HG03457 (cell line): Measurements from ENCODE around the gene ECM1.

Source experiments
- ATAC-seq: cut with Tn5 transposase; IDR thresholded peaks from one replicate; pipeline ENCODE4 v1.9.1; 2021; ENCODE audit warnings: moderate number of reproducible peaks; ENCODE audit not compliant: unreplicated experiment

The ECM1 gene

DNA sequence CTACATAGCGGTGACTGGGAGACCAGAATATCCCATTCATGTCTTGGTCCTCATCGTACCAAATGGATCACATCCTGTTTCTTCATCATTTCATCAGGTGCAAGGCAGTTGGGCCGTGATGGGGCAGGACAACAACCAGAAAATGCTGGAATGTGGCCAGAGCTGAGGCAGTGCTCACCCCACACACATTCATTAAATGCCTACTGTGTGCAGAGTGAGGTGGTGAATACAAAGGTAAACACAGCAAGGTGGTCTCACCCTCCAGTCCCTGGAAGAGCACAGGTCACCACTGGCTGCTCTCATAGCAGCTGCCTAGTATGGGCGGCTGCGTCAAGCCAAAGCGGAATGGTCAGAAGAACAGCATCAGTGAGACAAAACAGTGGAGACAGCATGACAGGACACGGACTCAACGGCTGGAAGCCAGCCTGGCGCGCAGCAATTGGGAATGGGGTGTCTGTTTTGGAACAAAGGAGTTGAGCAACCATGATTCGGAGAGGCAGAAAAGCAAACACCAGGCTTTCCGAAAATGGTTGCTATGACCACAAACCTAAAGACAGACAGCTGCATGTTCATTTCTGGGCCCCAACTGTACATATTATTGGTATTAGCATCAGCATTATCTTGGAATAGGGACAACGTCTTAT is 35.7 kb downstream of the ECM1 start:
- ATAC-seq = no peak

- ATAC-seq = no peak
These were observed 36.3 kb downstream of the ECM1 start for GRCh38 chr1:150544204-150544603.

DNA sequence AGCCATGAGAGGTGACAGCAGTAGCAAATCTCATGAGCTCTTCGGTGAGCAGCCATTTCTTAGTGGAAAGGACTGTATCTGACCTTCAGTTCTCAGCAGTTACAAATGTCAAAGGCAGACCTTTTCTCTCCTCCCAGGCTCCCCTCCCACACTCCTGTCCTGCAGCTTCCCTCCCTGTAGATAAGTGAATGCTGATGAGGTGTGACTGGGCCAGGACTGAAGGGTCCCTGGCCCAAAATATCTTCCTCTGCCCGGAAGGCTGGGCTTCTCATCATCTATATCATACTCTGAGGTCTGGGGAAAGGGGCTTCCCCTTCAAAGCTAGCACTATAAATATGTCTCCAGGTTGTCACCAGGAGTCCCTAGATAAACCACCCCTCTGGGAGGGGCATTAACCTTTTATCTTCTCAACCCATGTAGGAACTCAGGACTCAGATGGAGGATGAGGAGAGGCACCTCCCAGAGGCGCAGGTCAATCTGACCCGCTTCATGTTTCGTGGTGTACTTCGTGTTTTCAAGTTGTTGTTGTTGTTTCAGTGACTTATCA is 37.6 kb downstream of the ECM1 start:
- ATAC-seq = no peak

GRCh38 chr1:150546294-150546937 is 38.5 kb downstream of the ECM1 start:
- no peak for ATAC-seq

GRCh38 chr1:150548324-150548631 is 40.4 kb downstream of the ECM1 start:
- no peak for ATAC-seq

- ATAC-seq = no peak
These were observed 41.0 kb downstream of the ECM1 start, which contains the start of gene ADAMTSL4 for GRCh38 chr1:150548632-150549495. Gene ADAMTSL4, plus strand, starts transcription at chr1:150549408. Its CDS starts 2,881 bp downstream, at chr1:150552289.

DNA sequence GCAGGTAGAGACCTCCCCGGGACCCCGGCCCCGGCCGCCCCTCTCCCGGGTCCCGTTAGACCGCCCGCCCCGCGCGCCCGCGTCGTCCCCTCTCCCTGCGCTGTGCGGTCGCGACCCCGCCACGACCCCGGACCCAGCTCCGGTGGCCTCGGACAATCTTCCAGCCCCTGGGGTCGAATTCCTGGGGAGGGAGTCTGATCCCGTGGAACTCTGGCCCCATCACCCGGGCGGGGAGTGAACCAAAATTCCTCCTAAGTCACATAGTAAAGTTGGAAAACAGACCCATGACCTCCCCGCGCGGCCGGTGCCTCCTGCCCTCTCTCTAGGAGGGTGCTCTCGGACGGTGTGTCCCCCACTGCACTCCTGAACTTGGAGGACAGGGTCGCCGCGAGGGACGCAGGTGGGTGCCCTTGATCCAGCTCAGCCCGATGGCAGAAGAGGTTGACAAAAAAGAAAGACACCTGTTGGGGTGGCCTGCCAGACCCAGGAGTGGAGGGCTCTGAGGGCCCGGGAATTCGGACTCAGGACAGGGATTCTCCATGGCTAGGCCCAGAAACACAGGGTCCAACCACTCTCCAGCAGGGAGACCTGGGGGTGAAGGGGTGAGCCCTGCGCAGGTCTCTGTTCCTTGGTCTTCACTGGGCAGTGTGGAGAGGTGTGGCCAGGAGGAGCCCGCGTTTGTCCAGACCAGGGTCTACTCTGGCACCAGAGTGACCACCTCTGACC is 41.8 kb downstream of the ECM1 start:
- ATAC-seq = no peak

GRCh38 chr1:150550222-150551050 is 42.5 kb downstream of the ECM1 start:
- no peak for ATAC-seq

GRCh38 chr1:150551051-150551783 is 43.3 kb downstream of the ECM1 start:
- no peak for ATAC-seq

GRCh38 chr1:150551784-150552127 is 43.8 kb downstream of the ECM1 start:
- no peak for ATAC-seq

DNA sequence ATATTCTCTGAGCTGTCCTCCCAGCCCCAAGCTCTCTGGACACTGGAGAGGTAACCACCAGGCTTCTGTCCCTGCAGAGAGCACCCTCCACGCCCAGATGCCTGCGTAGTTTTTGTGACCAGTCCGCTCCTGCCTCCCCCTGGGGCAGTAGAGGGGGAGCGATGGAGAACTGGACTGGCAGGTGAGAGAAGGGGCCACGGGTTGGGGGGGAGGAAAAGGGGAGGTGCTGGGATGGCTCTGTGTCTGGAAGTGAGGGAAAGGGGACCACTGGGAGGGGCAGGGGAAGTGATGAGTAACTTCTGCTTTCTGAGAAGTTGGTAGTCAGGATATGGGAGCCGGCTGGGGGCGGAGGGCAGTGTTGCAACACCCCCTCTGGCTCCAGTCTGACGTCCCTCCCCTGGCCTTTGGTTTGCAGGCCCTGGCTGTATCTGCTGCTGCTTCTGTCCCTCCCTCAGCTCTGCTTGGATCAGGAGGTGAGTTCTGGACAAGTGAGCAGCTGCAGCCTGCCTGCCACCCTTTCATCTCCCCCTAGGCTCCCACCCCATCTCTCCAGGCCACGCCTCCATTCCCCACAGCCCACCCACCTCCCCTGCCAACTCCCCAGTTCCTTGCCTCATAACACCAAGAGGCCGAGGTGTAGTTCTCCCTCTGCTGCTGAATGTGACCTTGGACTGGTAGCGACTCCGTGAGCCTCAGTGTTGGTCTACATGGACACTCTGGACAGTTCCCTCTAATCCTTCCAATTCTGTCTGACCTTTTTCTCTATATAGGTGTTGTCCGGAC is 44.4 kb downstream of the ECM1 start:
- no peak for ATAC-seq

GRCh38 chr1:150552911-150553289 is 45.0 kb downstream of the ECM1 start:
- no peak for ATAC-seq

DNA sequence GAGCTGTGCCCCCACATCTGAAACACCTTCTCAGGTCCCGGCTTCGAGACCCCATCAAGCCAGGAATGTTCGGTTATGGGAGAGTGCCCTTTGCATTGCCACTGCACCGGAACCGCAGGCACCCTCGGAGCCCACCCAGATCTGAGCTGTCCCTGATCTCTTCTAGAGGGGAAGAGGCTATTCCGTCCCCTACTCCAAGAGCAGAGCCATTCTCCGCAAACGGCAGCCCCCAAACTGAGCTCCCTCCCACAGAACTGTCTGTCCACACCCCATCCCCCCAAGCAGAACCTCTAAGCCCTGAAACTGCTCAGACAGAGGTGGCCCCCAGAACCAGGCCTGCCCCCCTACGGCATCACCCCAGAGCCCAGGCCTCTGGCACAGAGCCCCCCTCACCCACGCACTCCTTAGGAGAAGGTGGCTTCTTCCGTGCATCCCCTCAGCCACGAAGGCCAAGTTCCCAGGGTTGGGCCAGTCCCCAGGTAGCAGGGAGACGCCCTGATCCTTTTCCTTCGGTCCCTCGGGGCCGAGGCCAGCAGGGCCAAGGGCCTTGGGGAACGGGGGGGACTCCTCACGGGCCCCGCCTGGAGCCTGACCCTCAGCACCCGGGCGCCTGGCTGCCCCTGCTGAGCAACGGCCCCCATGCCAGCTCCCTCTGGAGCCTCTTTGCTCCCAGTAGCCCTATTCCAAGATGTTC is 45.6 kb downstream of the ECM1 start:
- no peak for ATAC-seq

GRCh38 chr1:150554086-150554452 is 46.2 kb downstream of the ECM1 start:
- no peak for ATAC-seq

DNA sequence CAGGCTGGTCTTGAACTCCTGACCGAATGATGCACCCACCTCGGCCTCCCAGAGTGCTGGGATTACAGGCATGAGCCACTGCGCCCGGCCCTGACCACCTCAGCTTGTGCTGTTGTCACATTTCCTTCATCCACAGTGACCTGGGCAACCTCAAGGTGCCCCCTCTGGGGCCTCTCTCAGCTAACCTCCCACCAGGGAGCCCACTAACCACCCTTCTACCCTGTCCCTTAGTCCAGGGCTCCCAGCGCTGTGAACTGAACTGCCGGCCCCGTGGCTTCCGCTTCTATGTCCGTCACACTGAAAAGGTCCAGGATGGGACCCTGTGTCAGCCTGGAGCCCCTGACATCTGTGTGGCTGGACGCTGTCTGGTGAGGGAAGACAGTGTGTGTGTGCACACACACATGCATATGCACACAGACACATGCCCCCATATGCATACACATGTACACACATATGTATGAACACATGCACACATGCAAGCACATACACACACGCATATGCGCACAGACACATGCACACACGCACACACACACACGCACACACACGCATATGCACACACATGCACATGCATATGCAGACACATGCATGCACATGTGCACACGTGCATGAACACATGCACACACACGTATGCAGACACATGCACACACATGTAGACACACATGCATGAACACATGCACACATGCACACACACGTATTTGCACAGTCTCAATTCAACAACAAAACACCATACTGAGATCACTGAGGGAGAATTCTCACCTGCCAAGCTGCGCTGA is 47.5 kb downstream of the ECM1 start:
- no peak for ATAC-seq

DNA sequence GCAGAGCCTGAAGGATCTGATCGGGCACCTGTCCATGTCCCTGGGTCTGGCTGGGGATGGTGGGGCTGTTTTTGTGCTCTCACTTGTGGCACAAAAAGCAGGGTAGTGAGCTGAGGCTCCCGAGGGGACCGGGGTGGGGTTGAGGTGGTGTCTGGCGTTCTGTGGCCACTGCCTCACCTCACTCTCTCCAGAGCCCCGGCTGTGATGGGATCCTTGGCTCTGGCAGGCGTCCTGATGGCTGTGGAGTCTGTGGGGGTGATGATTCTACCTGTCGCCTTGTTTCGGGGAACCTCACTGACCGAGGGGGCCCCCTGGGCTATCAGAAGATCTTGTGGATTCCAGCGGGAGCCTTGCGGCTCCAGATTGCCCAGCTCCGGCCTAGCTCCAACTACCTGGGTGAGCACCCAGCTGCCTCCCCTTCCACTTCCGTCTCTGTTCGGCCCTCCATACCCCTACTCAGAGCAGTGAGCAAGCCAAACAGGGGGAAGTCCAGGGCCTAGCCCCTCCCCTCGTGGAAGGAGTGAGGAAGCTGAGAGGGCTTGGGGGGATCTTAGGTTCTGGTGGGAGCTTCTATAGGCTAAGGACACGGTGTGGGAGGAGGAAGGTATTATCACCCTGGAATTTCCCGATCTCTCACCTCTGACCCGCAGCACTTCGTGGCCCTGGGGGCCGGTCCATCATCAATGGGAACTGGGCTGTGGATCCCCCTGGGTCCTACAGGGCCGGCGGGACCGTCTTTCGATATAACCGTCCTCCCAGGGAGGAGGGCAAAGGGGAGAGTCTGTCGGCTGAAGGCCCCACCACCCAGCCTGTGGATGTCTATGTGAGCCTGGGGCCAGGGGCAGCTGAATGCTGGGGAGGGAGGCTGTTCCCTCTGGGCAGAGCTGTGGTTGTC is 48.3 kb downstream of the ECM1 start:
- no peak for ATAC-seq
